K562 (cell line): Measurements from ENCODE around the gene CDT1. TPM values are rescaled to one million over a fixed set of nuclear protein-coding genes. Genes with fewer than 3 reads are reported as not detected.

ENCODE experiments used
- BHLHE40 ChIP-seq: IDR thresholded peaks from 2 replicates; pipeline ENCODE4 v1.6.1; 2011; ENCODE audit warnings: low read length, improper control_type of control experiment
- CAMTA2 ChIP-seq: fragments of 250-450 bp; sonication (Bioruptor Pico); conservative IDR thresholded peaks from 2 replicates; pipeline ENCODE4 v1.5.1; 2022
- CXXC5 ChIP-seq: fragments of 250-450 bp; sonication (Bioruptor Pico); IDR thresholded peaks from 2 replicates; pipeline ENCODE4 v1.8.0; 2022; ENCODE audit warnings: inconsistent platforms, mild to moderate bottlenecking, moderate library complexity
- ETV5 ChIP-seq: sonication (generic); formaldehyde crosslinking; IDR thresholded peaks from 2 replicates; pipeline ENCODE4 v1.4.0; 2020; ENCODE audit warnings: low read depth, mild to moderate bottlenecking, missing genetic modification reagents
- FIP1L1 ChIP-seq: fragments of 200-400 bp; formaldehyde crosslinking; IDR thresholded peaks from 2 replicates; pipeline ENCODE4 v1.6.1; 2018; ENCODE audit warnings: mild to moderate bottlenecking, low read depth, low read length; ENCODE audit not compliant: poor library complexity, severe bottlenecking
- HES1 ChIP-seq: fragments of 450-650 bp; IDR thresholded peaks from 2 replicates; pipeline ENCODE4 v1.6.1; 2016; ENCODE audit warnings: low read depth, mild to moderate bottlenecking, moderate library complexity
- KDM4B ChIP-seq, 2 experiments: fragments of 450-650 bp in 1 of 2; sonication (generic) in 1 of 2; IDR thresholded peaks; 2 replicates each; pipeline ENCODE4 v1.6.1; 2016 to 2017; ENCODE audit warnings: borderline replicate concordance in 2 of 2, antibody characterized with exemption in 1 of 2, low read depth in 1 of 2, mild to moderate bottlenecking in 1 of 2
- MBD2 ChIP-seq: sonication (generic); IDR thresholded peaks from 2 replicates; pipeline ENCODE4 v1.6.1; 2016; ENCODE audit warnings: low read depth, borderline replicate concordance
- NFIC ChIP-seq: fragments of 450-650 bp; IDR thresholded peaks from 2 replicates; pipeline ENCODE4 v1.6.1; 2017; ENCODE audit warnings: mild to moderate bottlenecking, inconsistent platforms
- NRF1 ChIP-seq, 2 experiments: fragments of 450-650 bp; IDR thresholded peaks in 1 of 2; conservative IDR thresholded peaks in 1 of 2; 2 replicates each; pipeline ENCODE4 v1.6.1; 2014; ENCODE audit warnings: mild to moderate bottlenecking in 2 of 2
- PCBP1 ChIP-seq: fragments of 200-400 bp; formaldehyde crosslinking; IDR thresholded peaks from 2 replicates; pipeline ENCODE4 v1.6.1; 2018; ENCODE audit warnings: mild to moderate bottlenecking, low read depth, low read length; ENCODE audit not compliant: poor library complexity, severe bottlenecking
- POLR2AphosphoS5 ChIP-seq: IDR thresholded peaks from 2 replicates; pipeline ENCODE4 v1.6.1; 2011; ENCODE audit warnings: mild to moderate bottlenecking, low read depth, low read length, moderate library complexity; ENCODE audit not compliant: control insufficient read depth, insufficient read depth
- PRPF4 ChIP-seq: fragments of 200-400 bp; formaldehyde crosslinking; IDR thresholded peaks from one replicate; pipeline ENCODE4 v1.6.1; 2017; ENCODE audit warnings: low read length, low read depth, mild to moderate bottlenecking; ENCODE audit not compliant: insufficient read depth, poor library complexity, severe bottlenecking
- RUNX1 ChIP-seq: sonication (generic); IDR thresholded peaks from 2 replicates; pipeline ENCODE4 v1.6.1; 2016; ENCODE audit warnings: antibody characterized with exemption, low read depth
- SOX6 ChIP-seq: fragments of 450-650 bp; IDR thresholded peaks from 2 replicates; pipeline ENCODE4 v1.6.1; 2014; ENCODE audit warnings: mild to moderate bottlenecking
- ZNF124 ChIP-seq: sonication (generic); formaldehyde crosslinking; IDR thresholded peaks from 2 replicates; pipeline ENCODE4 v1.8.1; 2022; ENCODE audit warnings: missing genetic modification reagents
- ZSCAN32 ChIP-seq: fragments of 450-650 bp; formaldehyde crosslinking; IDR thresholded peaks from 2 replicates; pipeline ENCODE4 v1.4.0; 2020; ENCODE audit warnings: mild to moderate bottlenecking, moderate library complexity
- polyA plus RNA-seq, 8 experiments: library from polyadenylated mRNA; depleted of rRNA in 4 of 8; stranded (reverse) in 5 of 8; unstranded in 3 of 8; fragments of >200 nt; fragmentation: Nextera tagmentation in 2 of 8; fragmentation: Illumina TruSeq in 1 of 8; extraction: Ambion mirVana in 2 of 8; extraction: Trizol in 1 of 8; gene quantifications; 2 replicates each; pipeline versions ENCODE4 v1.2.1 to v1.2.3, GENCODE V29; 2011 to 2014; ENCODE audit warnings: inconsistent platforms in 1 of 8, missing spikeins in 1 of 8
- total RNA-seq, 7 experiments: library from RNA; depleted of rRNA in 6 of 7; stranded (reverse); fragments of >200 nt in 6 of 7; fragmentation: Illumina TruSeq in 2 of 7; extraction: Trizol in 2 of 7; gene quantifications; 2 replicates each; pipeline versions ENCODE4 v1.2.1 to v1.2.3, GENCODE V29; 2011 to 2021; ENCODE audit warnings: low replicate concordance in 1 of 7
- TF ChIP-seq, protein P1 (sequence below): fragments of 450-650 bp; IDR thresholded peaks from 2 replicates; pipeline ENCODE4 v1.6.1; 2018; ENCODE audit not compliant: partially characterized antibody
- TF ChIP-seq, protein P2 (sequence below): fragments of 200-800 bp; sonication (Bioruptor generic); IDR thresholded peaks from 2 replicates; pipeline ENCODE4 v1.6.1; 2017; ENCODE audit warnings: missing genetic modification characterization, missing compliant biosample characterization
- TF ChIP-seq, protein P3 (sequence below): fragments of 250-450 bp; sonication (Bioruptor Pico); IDR thresholded peaks from 2 replicates; pipeline ENCODE4 v1.8.0; 2022; ENCODE audit warnings: moderate library complexity, mild to moderate bottlenecking, inconsistent platforms

Gene CDT1
- total and polyA plus RNA-seq, 9 of the 15 experiments (the other 6 are each of a cell fraction or from before 2014, with no cell fraction given), result 0.92 to 178 (median 14.2) TPM

- TF ChIP-seq, protein P1, sequence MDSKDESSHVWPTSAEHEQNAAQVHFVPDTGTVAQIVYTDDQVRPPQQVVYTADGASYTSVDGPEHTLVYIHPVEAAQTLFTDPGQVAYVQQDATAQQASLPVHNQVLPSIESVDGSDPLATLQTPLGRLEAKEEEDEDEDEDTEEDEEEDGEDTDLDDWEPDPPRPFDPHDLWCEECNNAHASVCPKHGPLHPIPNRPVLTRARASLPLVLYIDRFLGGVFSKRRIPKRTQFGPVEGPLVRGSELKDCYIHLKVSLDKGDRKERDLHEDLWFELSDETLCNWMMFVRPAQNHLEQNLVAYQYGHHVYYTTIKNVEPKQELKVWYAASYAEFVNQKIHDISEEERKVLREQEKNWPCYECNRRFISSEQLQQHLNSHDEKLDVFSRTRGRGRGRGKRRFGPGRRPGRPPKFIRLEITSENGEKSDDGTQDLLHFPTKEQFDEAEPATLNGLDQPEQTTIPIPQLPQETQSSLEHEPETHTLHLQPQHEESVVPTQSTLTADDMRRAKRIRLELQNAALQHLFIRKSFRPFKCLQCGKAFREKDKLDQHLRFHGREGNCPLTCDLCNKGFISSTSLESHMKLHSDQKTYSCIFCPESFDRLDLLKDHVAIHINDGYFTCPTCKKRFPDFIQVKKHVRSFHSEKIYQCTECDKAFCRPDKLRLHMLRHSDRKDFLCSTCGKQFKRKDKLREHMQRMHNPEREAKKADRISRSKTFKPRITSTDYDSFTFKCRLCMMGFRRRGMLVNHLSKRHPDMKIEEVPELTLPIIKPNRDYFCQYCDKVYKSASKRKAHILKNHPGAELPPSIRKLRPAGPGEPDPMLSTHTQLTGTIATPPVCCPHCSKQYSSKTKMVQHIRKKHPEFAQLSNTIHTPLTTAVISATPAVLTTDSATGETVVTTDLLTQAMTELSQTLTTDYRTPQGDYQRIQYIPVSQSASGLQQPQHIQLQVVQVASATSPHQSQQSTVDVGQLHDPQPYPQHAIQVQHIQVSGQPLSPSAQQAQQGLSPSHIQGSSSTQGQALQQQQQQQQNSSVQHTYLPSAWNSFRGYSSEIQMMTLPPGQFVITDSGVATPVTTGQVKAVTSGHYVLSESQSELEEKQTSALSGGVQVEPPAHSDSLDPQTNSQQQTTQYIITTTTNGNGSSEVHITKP, result peak; percentile 55
- TF ChIP-seq NRF1 (conservative IDR thresholded peaks at IDR 0.05 in 1 of 2, IDR thresholded peaks at IDR 0.05 in 1 of 2) (peak; percentile 78 to 82), HES1 (peak; percentile 43; the same call in 1 of the 2 replicates), ETV5 (0 out of 2 replicates have a peak, but pooled peaks have one; percentile 10), FIP1L1 (peak; percentile 37), PRPF4 (no peak), ZNF124 (CRISPR knock-in tag) (peak; percentile 66; the same call in 1 of the 2 replicates), BHLHE40 (no peak), CAMTA2 (CRISPR knock-in tag) (no peak), RUNX1 (no peak; the same call in 1 of the 2 replicates), ZSCAN32 (no peak), PCBP1 (peak; percentile 44), POLR2AphosphoS5 (0 out of 2 replicates have a peak, but pooled peaks have one; percentile 11), NFIC (peak; percentile 67), KDM4B (IDR thresholded peaks at IDR 0.05; ENCODE audit: borderline replicate concordance in 2 of 2, low read depth in 1 of 2) (peak in 1 of 2 experiments; percentile 36; a peak in 1 of 4 replicates), SOX6 (0 out of 2 replicates have a peak, but pooled peaks have one; percentile 8), MBD2 (0 out of 2 replicates have a peak, but pooled peaks have one; percentile 22), CXXC5 (peak; percentile 80)
- TF ChIP-seq, protein P2, sequence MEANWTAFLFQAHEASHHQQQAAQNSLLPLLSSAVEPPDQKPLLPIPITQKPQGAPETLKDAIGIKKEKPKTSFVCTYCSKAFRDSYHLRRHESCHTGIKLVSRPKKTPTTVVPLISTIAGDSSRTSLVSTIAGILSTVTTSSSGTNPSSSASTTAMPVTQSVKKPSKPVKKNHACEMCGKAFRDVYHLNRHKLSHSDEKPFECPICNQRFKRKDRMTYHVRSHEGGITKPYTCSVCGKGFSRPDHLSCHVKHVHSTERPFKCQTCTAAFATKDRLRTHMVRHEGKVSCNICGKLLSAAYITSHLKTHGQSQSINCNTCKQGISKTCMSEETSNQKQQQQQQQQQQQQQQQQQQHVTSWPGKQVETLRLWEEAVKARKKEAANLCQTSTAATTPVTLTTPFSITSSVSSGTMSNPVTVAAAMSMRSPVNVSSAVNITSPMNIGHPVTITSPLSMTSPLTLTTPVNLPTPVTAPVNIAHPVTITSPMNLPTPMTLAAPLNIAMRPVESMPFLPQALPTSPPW, result peak; percentile 51
- TF ChIP-seq, protein P3, sequence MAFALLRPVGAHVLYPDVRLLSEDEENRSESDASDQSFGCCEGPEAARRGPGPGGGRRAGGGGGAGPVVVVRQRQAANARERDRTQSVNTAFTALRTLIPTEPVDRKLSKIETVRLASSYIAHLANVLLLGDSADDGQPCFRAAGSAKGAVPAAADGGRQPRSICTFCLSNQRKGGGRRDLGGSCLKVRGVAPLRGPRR (CRISPR knock-in tag), result no peak
These were observed 35.4 kb upstream of the CDT1 start (continued) for GRCh38 chr16:88768071-88768783.
